ENCODE results near the gene STK39.

DNA sequence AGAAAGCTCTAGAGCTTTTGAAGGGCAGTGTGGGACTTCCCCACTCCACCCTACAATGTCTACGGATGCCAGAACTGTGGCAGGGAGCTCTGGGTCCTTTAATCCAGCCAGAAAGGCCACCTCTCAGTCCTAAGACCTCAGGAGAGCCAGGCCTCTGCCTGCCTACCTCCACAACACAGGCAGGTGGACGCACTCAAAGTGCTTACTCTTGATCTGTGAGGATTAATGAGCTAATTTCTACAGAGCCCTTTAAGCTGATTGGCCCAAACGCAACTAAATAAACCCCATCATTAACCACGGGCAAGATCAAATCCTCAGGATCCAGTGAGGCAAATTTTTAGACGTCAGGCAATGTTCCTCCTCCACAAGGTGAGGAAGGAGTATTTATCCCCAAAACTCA is 8.1 kb downstream of the STK39 start:
- TF ChIP-seq GATA2 (IDR thresholded peaks at IDR 0.05; ENCODE audit: low read depth, low read length) = no peak
- TF ChIP-seq GATA3 (IDR thresholded peaks at IDR 0.05; ENCODE audit: low read depth, low read length) = no peak

Data from SH-SY5Y (cell line).